B cell (primary cell): ENCODE results near the gene LHPP.

Source experiments
- EZH2 ChIP-seq: IDR thresholded peaks from 2 replicates; pipeline ENCODE4 v1.6.1; 2012; ENCODE audit warnings: borderline replicate concordance, low read depth, mild to moderate bottlenecking, moderate library complexity, low read length; ENCODE audit not compliant: insufficient read depth, poor library complexity, severe bottlenecking
- TF ChIP-seq, protein P1 (sequence below): fragments of 200-600 bp; IDR thresholded peaks from one replicate; pipeline ENCODE4 v1.8.0; 2022; ENCODE audit warnings: antibody characterized with exemption, mild to moderate bottlenecking

DNA sequence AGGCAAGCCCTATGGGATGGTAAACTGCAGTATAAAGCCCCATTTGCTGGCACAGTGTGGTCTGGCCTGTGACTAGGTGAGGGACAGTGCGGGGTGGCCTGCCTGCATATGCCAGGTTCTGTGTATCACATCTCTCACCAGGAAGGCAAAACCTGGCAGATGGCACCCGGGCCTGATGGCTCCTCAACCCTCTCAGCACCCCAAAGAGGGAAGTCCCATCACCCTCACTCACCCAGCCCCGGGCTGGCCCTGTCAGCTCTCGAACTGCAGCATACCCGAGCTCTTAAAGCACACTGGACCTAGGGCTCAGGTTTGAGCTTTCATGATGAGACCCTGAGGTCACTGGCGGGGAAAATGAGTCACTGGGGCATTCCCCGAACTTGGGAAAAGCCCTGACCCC is 130.5 kb downstream of the LHPP start:
- no peak for TF ChIP-seq EZH2
- TF ChIP-seq, protein P1, sequence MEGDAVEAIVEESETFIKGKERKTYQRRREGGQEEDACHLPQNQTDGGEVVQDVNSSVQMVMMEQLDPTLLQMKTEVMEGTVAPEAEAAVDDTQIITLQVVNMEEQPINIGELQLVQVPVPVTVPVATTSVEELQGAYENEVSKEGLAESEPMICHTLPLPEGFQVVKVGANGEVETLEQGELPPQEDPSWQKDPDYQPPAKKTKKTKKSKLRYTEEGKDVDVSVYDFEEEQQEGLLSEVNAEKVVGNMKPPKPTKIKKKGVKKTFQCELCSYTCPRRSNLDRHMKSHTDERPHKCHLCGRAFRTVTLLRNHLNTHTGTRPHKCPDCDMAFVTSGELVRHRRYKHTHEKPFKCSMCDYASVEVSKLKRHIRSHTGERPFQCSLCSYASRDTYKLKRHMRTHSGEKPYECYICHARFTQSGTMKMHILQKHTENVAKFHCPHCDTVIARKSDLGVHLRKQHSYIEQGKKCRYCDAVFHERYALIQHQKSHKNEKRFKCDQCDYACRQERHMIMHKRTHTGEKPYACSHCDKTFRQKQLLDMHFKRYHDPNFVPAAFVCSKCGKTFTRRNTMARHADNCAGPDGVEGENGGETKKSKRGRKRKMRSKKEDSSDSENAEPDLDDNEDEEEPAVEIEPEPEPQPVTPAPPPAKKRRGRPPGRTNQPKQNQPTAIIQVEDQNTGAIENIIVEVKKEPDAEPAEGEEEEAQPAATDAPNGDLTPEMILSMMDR: no peak
